ENCODE measurements around the gene KLHL29.

GRCh38 chr2:23468474-23469141, 83.6 kb downstream of the KLHL29 start:
- TF ChIP-seq, protein P1, sequence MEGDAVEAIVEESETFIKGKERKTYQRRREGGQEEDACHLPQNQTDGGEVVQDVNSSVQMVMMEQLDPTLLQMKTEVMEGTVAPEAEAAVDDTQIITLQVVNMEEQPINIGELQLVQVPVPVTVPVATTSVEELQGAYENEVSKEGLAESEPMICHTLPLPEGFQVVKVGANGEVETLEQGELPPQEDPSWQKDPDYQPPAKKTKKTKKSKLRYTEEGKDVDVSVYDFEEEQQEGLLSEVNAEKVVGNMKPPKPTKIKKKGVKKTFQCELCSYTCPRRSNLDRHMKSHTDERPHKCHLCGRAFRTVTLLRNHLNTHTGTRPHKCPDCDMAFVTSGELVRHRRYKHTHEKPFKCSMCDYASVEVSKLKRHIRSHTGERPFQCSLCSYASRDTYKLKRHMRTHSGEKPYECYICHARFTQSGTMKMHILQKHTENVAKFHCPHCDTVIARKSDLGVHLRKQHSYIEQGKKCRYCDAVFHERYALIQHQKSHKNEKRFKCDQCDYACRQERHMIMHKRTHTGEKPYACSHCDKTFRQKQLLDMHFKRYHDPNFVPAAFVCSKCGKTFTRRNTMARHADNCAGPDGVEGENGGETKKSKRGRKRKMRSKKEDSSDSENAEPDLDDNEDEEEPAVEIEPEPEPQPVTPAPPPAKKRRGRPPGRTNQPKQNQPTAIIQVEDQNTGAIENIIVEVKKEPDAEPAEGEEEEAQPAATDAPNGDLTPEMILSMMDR (IDR thresholded peaks at IDR 0.05; ENCODE audit: poor library complexity) = no peak
- TF ChIP-seq EZH2phosphoT487 (IDR thresholded peaks at IDR 0.05; ENCODE audit: low read depth, severe bottlenecking, unreplicated experiment) = no peak

Data from hepatocyte (in vitro differentiated cells).